Peyer's patch (tissue), 4 donors: Measurements from ENCODE around the gene CTBP2.

Experiments
- POLR2A ChIP-seq, 2 donors: fragments of 450-650 bp; IDR thresholded peaks; one replicate each; pipeline ENCODE4 v1.5.1; 2017; ENCODE audit warnings: antibody characterized with exemption in 2 of 2, mild to moderate bottlenecking in 2 of 2, moderate library complexity in 2 of 2
- TF ChIP-seq, protein P1 (sequence below), 6 experiments: fragments of 450-650 bp in 4 of 6; fragments of 200-600 bp in 2 of 6; sonication (generic) in 1 of 6; IDR thresholded peaks; one replicate each; pipeline ENCODE4 v1.5.1; 2017 to 2019; ENCODE audit warnings: antibody characterized with exemption in 6 of 6, mild to moderate bottlenecking in 3 of 6, moderate library complexity in 1 of 6

DNA sequence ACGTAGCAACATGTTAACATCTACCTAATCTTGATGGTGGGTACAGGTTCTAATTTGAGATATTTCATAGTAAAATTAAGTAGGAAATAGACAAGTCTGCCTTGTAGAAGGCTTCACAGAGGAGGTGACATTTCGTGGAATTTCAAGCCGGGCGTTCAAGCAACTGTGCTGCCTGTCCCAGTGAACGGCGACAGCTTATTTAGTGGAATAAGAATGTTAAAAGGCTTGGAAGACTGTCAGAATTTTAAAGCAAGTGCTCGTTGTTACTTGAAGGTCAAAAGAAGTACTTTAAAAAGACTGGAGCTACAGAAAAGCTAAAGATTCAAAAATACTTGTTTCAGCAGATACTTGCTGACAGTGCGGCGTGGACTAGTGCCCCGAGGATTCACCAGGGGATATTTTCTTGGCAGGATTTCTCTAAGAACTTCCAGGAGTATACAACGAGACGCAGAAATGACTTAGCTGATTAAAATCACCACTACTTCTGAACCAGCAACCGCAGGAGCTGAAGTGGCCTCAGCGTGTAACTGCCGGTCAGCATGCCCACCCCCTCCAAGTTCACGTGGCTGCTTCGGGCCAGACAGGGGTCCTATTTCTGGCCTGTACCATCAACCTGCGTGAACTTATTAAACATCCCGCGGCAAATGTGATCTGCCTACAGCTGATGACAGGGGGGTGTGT lies 46.5 kb downstream of the CTBP2 start:
- TF ChIP-seq POLR2A (IDR thresholded peaks at IDR 0.05) = no peak
- TF ChIP-seq, protein P1, sequence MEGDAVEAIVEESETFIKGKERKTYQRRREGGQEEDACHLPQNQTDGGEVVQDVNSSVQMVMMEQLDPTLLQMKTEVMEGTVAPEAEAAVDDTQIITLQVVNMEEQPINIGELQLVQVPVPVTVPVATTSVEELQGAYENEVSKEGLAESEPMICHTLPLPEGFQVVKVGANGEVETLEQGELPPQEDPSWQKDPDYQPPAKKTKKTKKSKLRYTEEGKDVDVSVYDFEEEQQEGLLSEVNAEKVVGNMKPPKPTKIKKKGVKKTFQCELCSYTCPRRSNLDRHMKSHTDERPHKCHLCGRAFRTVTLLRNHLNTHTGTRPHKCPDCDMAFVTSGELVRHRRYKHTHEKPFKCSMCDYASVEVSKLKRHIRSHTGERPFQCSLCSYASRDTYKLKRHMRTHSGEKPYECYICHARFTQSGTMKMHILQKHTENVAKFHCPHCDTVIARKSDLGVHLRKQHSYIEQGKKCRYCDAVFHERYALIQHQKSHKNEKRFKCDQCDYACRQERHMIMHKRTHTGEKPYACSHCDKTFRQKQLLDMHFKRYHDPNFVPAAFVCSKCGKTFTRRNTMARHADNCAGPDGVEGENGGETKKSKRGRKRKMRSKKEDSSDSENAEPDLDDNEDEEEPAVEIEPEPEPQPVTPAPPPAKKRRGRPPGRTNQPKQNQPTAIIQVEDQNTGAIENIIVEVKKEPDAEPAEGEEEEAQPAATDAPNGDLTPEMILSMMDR (IDR thresholded peaks at IDR 0.05) = no peak
